NCI-H226 (cell line): ENCODE data around the gene PGK2.
A peak's percentile ranks its signal among the peaks of the same experiment; 100 is the strongest.
"Not testable (repeated sequence)": the region's sequence is repeated elsewhere in the genome, so short reads cannot be mapped to it uniquely, and the experiment has no call there.

ENCODE experiments used
- DNase-seq: peaks from one replicate; pipeline ENCODE4 v3.0.0-alpha.2; 2015

Gene PGK2

GRCh38 chr6:49787176-49787575, at the start of gene PGK2:
TSS of gene PGK2 (minus strand) at chr6:49787285. CDS start at chr6:49787187, 98 bp downstream.
- peak; percentile 57 for DNase-seq

DNA sequence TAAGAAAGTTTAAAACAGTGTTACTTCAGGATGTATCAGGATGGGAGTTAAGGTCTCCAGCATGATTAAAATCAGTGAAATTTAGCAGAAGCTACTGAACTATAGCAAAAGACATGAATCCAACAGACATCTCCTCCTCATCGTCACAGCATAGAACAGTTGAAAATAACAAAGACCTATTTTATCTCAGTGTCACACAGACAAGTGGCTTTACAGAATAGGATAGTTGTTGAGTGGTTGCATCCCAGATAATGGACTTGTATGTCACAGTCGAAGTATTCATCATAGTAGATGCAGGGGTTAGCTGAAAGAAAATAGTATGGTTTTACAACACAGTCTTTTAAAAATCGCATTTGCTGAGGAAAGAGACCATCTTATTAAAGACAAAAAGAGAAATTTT, 48.1 kb upstream of the PGK2 start:
- no peak for DNase-seq

DNA sequence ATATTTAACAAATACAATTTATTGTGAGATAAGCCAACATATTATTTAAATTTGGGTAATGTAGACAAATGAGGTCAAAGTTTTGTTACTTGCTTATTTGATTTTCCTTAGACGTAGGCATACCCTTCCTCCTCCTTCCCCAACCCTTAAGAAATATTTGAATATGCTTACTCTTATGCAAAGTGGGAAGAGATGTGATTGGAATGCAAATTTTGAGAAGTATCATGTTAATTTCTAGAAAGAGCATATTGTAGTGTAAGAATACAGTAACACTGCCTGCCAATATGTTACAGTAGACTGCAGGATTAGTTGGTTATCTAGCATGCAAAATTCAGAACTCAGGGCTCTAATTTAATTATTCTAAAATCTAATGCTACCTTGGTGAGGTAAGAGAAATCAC, 46.3 kb upstream of the PGK2 start:
- DNase-seq: no peak

- DNase-seq: no peak
Observed at GRCh38 chr6:49826743-49827406, 39.8 kb upstream of the PGK2 start.

GRCh38 chr6:49815166-49815565, 28.1 kb upstream of the PGK2 start:
- DNase-seq: no peak

GRCh38 chr6:49813248-49813647, 26.2 kb upstream of the PGK2 start:
- no peak for DNase-seq

GRCh38 chr6:49806145-49806544, 19.1 kb upstream of the PGK2 start:
- no peak for DNase-seq

GRCh38 chr6:49805246-49805645, 18.2 kb upstream of the PGK2 start:
- DNase-seq: no peak

DNA sequence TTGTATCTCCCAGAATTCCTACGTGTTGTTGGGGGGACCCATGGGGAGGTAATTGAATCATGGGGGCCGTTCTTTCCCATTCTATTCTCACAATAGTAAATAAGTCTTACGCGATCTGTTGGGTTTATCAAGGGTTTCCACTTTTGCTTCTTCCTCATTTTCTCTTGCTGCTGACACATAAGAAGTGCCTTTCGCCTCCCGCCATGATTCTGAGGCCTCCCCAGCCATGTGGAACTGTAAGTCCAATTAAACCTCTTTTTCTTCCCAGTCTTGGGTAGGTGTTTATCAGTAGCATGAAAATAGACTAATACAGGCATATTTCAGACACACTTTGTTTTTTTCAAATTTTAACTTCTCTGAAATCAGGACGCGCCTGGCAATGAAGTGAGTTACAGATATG, 14.4 kb upstream of the PGK2 start:
- no peak for DNase-seq

- DNase-seq: no peak
Observed at GRCh38 chr6:49799090-49799489, 12.0 kb upstream of the PGK2 start.

DNA sequence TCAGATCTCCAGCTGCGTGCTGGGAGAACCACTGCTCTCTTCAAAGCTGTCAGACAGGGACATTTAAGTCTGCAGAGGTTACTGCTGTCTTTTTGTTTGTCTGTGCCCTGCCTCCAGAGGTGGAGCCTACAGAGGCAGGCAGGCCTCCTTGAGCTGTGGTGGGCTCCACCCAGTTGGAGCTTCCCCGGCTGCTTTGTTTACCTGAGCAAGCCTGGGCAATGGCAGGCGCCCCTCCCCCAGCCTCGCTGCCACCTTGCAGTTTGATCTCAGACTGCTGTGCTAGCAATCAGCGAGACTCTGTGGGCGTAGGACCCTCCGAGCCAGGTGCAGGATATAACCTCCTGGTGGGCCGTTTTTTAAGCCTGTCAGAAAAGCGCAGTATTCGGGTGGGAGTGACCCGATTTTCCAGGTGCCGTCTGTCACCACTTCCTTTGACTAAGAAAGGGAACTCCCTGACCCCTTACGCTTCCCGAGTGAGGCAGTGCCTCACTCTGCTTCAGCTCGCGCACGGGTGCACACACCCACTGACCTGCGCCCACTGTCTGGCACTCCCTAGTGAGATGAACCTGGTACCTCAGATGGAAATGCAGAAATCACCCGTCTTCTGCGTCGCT, 9.9 kb upstream of the PGK2 start:
- not testable (repeated sequence) for DNase-seq

- no peak for DNase-seq
Observed at GRCh38 chr6:49790341-49790740, 3.3 kb upstream of the PGK2 start.

DNA sequence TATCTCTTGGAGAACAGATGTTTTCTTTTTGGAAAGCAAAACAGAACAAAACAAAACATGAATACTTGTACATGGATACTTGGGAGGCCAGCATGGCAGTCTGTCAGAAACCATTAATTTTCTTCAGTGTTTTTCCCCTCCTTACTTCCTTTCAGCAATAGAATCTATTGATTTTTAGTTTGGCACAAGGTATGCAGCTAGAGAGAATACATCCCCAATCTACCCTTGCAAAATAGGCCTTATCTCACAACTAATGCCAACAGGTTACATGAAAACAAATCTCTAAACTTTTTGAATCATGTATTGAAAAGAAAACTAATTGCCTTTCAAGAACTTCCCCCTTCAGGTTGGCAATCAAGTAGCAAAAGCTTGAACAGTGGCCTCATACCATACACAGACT, 2.8 kb downstream of the PGK2 start:
- DNase-seq: no peak

GRCh38 chr6:49782725-49783124, 4.4 kb downstream of the PGK2 start:
- no peak for DNase-seq

DNA sequence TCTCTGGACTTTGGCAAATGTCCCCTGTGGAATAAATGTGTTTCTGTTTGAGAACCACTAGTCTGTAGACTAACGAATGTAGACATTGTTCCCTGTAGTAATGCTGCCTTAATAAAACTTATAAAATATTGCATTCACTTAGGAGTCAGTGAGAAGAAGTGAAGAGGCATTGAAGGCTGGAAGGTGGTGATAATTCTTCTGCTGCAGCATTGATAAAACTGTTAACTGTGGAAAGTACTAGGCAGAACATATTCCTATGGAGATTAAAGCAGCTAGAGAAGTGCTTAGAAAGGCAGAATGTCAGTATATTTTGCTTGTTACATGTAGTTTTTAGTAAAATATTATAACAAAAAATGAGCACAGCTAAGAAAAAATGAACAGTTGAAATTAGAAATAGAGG, 4.8 kb downstream of the PGK2 start:
- no peak for DNase-seq

- DNase-seq: no peak
Observed at GRCh38 chr6:49776444-49776843, 10.6 kb downstream of the PGK2 start.

GRCh38 chr6:49775043-49775442, 12.0 kb downstream of the PGK2 start:
- no peak for DNase-seq

DNA sequence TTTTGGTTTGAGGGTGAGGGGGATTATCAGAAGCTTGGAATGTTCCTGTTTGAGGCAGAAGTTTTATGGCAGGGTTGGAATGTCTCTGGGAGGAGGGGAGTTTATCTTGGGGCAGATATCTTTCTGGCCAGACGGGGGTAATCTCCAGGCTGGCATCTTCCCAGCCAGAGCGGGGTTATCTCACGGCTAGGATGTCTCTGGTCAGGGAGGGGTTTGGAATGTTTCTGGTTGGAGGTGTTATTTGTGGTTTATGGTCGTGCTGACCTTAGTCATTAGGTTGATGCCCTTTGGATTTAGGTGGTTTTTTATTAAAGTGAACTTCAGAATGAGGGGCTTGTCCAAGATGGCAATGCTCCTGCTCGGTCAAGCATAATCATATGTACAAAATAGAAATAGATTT, 14.8 kb downstream of the PGK2 start:
- DNase-seq: peak; percentile 85

- DNase-seq: peak; percentile 9
Observed at GRCh38 chr6:49766762-49767161, 20.3 kb downstream of the PGK2 start.

GRCh38 chr6:49764571-49765236, 22.4 kb downstream of the PGK2 start:
- DNase-seq: no peak

DNA sequence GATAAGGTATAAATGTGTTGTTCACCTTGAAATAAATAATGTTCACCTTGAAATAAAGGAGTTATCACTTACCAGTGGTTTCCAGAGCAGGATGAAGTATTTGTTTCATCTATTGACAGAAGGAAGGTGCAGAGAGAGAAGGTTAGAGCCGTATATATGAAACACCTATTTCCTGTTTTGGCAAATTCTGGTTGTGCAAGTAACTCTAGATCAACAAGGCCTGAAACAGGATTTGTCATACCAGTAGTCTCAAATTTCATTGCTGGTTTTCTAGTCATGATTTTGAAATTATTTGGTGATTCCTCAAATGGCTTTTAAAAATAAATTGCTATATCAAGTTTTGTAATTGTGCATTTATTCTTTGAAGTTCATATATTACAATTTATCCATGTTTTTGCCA, 42.8 kb downstream of the PGK2 start, which contains the start of gene CRISP3:
Gene CRISP3, minus strand, starts transcription at position 130 of the 400 bp plus-strand sequence. Its CDS starts 21 bp downstream, at position 109.
- no peak for DNase-seq

DNA sequence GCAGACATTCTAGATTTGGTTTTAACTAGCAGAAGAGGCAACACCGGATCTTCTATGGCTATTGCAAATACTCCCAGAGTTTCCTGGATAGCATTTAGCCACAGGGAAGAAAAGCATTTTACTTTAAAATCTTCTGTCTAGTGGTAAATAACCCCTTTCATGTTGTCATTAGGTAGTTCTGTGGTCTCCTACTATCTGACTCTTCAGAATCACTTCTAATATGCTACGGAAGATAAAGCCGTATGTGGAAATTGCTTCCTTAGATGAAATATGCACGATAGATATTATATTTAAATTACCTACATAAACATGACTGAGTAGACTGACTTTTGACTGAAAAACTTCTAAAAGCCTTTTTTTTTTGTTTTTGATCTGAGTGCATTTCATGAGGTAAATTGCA, 43.7 kb downstream of the PGK2 start:
- DNase-seq: no peak

DNA sequence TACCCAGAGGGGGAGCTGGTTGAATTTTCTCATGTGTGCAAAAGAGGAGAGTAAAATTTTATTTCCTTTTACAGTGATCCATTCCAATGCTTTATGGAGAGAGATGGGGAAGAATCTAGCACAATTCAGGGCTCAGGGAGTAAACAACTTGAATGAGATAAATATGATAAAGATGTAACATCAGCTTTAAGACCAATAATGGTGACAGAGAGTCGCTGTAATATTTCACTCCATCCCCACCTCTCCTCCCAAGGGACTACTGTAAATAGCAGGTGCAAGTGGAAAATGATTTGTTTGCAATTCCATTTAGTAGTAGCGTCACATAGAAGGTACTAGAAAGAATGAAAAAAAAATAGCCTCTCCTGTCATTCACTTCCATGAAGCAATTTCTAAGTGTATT, 47.7 kb downstream of the PGK2 start:
- DNase-seq: no peak

- no peak for DNase-seq
Observed at GRCh38 chr6:49736017-49736508, 51.0 kb downstream of the PGK2 start.
